Measurements from ENCODE around the gene PROX2. TPM values are rescaled to one million over a fixed set of nuclear protein-coding genes. Genes with fewer than 3 reads are reported as not detected.

The PROX2 gene
- total RNA-seq, 1 donor: 0.21 TPM

- Histone ChIP-seq H3K4me1 (ENCODE audit: insufficient read depth, low read length) (peaks cover 7% of the 10 kb centered on the region), H3K4me3 (ENCODE audit: low read length) (no peak overlapping the region), H3K27me3 (ENCODE audit: insufficient read depth, low read length) (no peaks in the 10 kb centered on the region), H3K9me3 (ENCODE audit: low read depth, low read length) (no peaks in the 10 kb centered on the region)
Observed at GRCh38 chr14:74898694-74899093, 22.7 kb upstream of the PROX2 start.

DNA sequence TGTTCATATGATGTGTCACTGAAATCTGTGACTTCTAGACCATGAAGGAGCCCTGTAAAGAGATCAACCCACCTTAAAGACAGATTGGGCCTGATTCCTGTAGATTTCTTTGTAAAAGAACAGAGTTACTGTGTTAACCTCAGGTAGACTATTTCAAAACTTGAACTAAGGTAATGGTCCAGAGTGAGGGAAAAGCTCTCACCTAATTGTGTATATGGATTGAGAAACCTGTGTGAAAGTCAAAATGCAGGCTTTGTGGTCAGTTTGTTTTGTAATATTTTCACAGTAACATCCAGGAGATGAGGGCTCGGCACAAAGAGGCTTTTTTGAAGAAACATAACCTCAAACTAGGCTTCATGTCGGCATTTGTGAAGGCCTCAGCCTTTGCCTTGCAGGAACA lies 22.1 kb upstream of the PROX2 start:
- H3K9me3 ChIP-seq (ENCODE audit: low read depth, low read length): no peaks in the 10 kb centered on the region
- no peaks in the 10 kb centered on the region for H3K27me3 ChIP-seq (ENCODE audit: insufficient read depth, low read length)
- H3K4me1 ChIP-seq (ENCODE audit: insufficient read depth, low read length): peaks cover 13% of the 10 kb centered on the region
- no peak overlapping the region for H3K4me3 ChIP-seq (ENCODE audit: low read length)

DNA sequence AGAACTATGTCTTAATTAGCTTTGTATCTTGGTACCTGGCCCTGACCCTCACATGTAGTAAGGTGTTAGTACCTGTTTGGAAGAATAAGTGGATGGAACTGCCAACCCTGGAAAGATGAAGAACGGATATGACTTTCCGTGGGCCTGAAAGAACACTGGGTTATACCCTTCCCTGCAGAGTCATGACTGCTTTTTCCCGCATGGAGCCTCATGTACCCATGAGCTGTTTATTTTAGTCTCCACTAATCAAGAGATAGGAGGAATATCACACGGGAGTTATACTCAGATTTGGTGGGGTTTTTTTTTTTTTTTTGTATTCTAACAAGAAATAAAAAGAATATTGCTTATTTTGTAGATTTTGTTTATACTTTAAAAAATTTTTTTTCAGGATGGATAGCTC lies 21.7 kb upstream of the PROX2 start:
- Histone ChIP-seq H3K4me1 (ENCODE audit: insufficient read depth, low read length) (peaks cover 18% of the 10 kb centered on the region), H3K9me3 (ENCODE audit: low read depth, low read length) (no peaks in the 10 kb centered on the region), H3K27me3 (ENCODE audit: insufficient read depth, low read length) (no peaks in the 10 kb centered on the region), H3K4me3 (ENCODE audit: low read length) (no peak overlapping the region)

DNA sequence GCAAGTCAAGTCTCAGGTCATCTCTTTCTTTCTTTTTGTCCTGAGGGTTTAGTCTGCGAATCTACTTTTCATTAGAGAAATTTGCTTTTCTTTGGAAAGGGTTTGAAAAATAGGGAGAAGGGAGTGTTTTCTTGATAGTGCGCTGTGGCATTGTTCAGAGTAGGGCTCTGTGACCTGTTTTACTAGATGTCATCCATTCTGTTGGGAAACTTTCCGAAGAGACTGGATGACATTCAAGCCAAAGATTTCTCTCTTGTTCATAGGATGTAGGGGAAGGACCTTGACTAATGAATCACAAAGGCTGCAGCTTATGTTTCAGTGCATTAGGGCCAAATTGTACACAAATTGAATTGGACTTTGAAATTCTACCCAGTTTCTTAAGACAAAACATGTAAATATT lies 20.5 kb upstream of the PROX2 start:
- no peak overlapping the region for H3K4me3 ChIP-seq (ENCODE audit: low read length)

GRCh38 chr14:74893614-74894091 lies 17.7 kb upstream of the PROX2 start:
- Histone ChIP-seq H3K9me3 (ENCODE audit: low read depth, low read length) (no peaks in the 10 kb centered on the region), H3K4me3 (ENCODE audit: low read length) (no peak overlapping the region), H3K27me3 (ENCODE audit: insufficient read depth, low read length) (no peaks in the 10 kb centered on the region), H3K4me1 (ENCODE audit: insufficient read depth, low read length) (peaks cover 26% of the 10 kb centered on the region)

More for the DNA sequence above, 20.5 kb upstream of the PROX2 start:
- Histone ChIP-seq H3K27me3 (ENCODE audit: insufficient read depth, low read length) (no peaks in the 10 kb centered on the region), H3K9me3 (ENCODE audit: low read depth, low read length) (no peaks in the 10 kb centered on the region), H3K4me1 (ENCODE audit: insufficient read depth, low read length) (peaks cover 26% of the 10 kb centered on the region)

GRCh38 chr14:74892745-74893144 lies 16.8 kb upstream of the PROX2 start:
- peaks cover 30% of the 10 kb centered on the region for H3K4me1 ChIP-seq (ENCODE audit: insufficient read depth, low read length)
- no peaks in the 10 kb centered on the region for H3K27me3 ChIP-seq (ENCODE audit: insufficient read depth, low read length)
- no peak overlapping the region for H3K4me3 ChIP-seq (ENCODE audit: low read length)
- no peaks in the 10 kb centered on the region for H3K9me3 ChIP-seq (ENCODE audit: low read depth, low read length)

DNA sequence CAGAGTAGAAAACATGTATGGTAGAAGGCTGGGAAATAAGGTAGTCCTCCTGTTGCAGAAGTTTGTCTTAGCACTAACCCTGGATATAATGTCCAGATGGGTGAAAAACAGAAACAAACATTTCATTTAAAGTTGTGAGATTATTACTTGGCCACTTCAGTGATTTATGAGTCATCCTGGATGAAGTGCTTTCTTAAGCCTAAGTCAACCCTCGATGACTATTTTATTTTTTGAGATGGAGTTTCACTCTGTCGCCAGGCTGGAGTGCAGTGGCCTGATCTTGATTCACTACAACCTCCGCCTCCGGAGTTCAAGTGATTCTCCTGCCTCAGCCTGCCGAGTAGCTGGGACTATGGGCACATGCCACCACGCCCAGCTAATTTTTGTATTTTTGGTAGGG lies 15.9 kb upstream of the PROX2 start:
- Histone ChIP-seq H3K4me3 (ENCODE audit: low read length) (no peak overlapping the region), H3K27me3 (ENCODE audit: insufficient read depth, low read length) (no peaks in the 10 kb centered on the region), H3K4me1 (ENCODE audit: insufficient read depth, low read length) (peaks cover 30% of the 10 kb centered on the region), H3K9me3 (ENCODE audit: low read depth, low read length) (no peaks in the 10 kb centered on the region)

DNA sequence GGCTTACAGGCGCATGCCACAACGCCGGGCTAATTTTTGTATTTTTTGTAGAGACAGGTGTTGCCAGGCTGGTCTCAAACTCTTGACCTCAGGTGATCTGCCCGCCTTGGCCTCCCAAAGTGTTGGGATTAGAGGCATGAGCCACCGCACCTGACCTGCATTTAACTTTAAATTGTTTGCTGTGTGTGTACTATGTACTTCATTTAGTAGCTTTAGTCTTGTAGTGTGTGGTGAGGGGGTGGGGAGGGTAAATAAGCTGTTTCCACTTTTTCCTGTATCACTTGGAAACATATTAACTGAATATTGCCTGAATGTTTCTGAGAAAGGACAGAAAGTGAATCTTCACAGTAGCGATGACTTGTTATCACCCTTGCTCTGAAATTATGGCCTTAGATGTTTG lies 14.3 kb upstream of the PROX2 start:
- H3K27me3 ChIP-seq (ENCODE audit: insufficient read depth, low read length): no peaks in the 10 kb centered on the region
- peaks cover 36% of the 10 kb centered on the region for H3K4me1 ChIP-seq (ENCODE audit: insufficient read depth, low read length)
- no peaks in the 10 kb centered on the region for H3K9me3 ChIP-seq (ENCODE audit: low read depth, low read length)
- no peak overlapping the region for H3K4me3 ChIP-seq (ENCODE audit: low read length)

- no peak overlapping the region for H3K4me3 ChIP-seq (ENCODE audit: low read length)
- H3K4me1 ChIP-seq (ENCODE audit: insufficient read depth, low read length): peaks cover 43% of the 10 kb centered on the region
- H3K9me3 ChIP-seq (ENCODE audit: low read depth, low read length): no peaks in the 10 kb centered on the region
- H3K27me3 ChIP-seq (ENCODE audit: insufficient read depth, low read length): no peaks in the 10 kb centered on the region
Observed at GRCh38 chr14:74888164-74889158, 12.5 kb upstream of the PROX2 start.

GRCh38 chr14:74886001-74886400 lies 10.1 kb upstream of the PROX2 start:
- H3K4me3 ChIP-seq (ENCODE audit: low read length): no peak overlapping the region
- no peaks in the 10 kb centered on the region for H3K27me3 ChIP-seq (ENCODE audit: insufficient read depth, low read length)
- peaks cover 44% of the 10 kb centered on the region for H3K4me1 ChIP-seq (ENCODE audit: insufficient read depth, low read length)
- no peaks in the 10 kb centered on the region for H3K9me3 ChIP-seq (ENCODE audit: low read depth, low read length)

GRCh38 chr14:74882103-74882920 lies 6.4 kb upstream of the PROX2 start:
- H3K4me3 ChIP-seq (ENCODE audit: low read length): peak overlapping the region; percentile 99
- no peaks in the 10 kb centered on the region for H3K27me3 ChIP-seq (ENCODE audit: insufficient read depth, low read length)
- H3K9me3 ChIP-seq (ENCODE audit: low read depth, low read length): no peaks in the 10 kb centered on the region
- peaks cover 44% of the 10 kb centered on the region for H3K4me1 ChIP-seq (ENCODE audit: insufficient read depth, low read length)

- H3K4me3 ChIP-seq (ENCODE audit: low read length): peak within 1 kb of the TSS; percentile 99
- no peaks in the 10 kb centered on the region for H3K9me3 ChIP-seq (ENCODE audit: low read depth, low read length)
- peaks cover 44% of the 10 kb centered on the region for H3K4me1 ChIP-seq (ENCODE audit: insufficient read depth, low read length)
- H3K27me3 ChIP-seq (ENCODE audit: insufficient read depth, low read length): no peaks in the 10 kb centered on the region
Observed at GRCh38 chr14:74881431-74882102, 5.6 kb upstream of the PROX2 start, which contains the start of gene DLST. DLST (plus strand) TSS chr14:74881916; CDS start chr14:74881954, 38 bp downstream.

DNA sequence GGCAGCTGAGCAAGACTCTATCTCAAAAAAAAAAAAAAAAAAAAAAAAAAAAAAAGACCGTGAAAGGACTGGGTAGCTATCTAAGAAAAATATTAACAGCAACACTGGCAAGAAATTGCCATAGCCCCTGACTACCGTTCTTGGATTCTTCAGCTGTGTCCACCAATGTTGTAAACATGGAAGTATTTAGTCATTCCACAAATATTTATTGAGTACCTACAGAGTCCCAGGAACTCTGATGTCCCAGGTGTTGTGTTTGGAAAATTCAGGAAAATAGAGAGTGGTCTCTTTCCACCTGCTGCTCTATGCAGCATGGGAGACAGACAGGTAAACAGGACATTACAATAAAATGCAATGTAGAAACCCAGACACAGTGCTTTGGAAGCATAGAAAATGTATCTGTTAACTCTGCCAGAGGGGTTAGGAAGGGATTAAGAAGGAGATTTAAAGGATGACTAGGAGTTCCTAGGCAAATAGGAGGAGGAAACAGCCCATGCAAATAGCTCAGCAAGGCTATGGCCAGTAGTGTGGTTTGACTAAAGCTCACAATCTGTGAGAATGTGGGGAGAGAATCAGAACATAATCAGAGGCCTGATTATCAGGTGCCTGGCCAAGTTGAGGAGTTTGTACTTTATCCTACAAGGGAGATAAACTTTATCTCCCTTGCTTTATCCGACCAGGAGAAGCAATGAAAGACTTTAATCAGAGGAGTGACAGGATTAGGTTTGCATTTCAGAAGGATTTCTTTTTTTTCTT lies 3.7 kb upstream of the PROX2 start:
- peaks cover 51% of the 10 kb centered on the region for H3K4me1 ChIP-seq (ENCODE audit: insufficient read depth, low read length)
- H3K4me3 ChIP-seq (ENCODE audit: low read length): no peak overlapping the region
- no peaks in the 10 kb centered on the region for H3K9me3 ChIP-seq (ENCODE audit: low read depth, low read length)
- no peaks in the 10 kb centered on the region for H3K27me3 ChIP-seq (ENCODE audit: insufficient read depth, low read length)

- Histone ChIP-seq H3K27me3 (ENCODE audit: insufficient read depth, low read length) (no peaks in the 10 kb centered on the region), H3K9me3 (ENCODE audit: low read depth, low read length) (no peaks in the 10 kb centered on the region), H3K4me3 (ENCODE audit: low read length) (no peak overlapping the region)
Observed at GRCh38 chr14:74875204-74875603, 741 bp downstream of the PROX2 start.

More at GRCh38 chr14:74875204-74875603, 741 bp downstream of the PROX2 start:
- H3K4me1 ChIP-seq (ENCODE audit: insufficient read depth, low read length): peaks cover 19% of the 10 kb centered on the region
